HG02973 (cell line): ENCODE measurements around the gene KRTAP10-8.
"Not testable (repeated sequence)": the region's sequence is repeated elsewhere in the genome, so short reads cannot be mapped to it uniquely, and the experiment has no call there.

Source experiments
- ATAC-seq: cut with Tn5 transposase; IDR thresholded peaks from one replicate; pipeline ENCODE4 v1.9.1; 2021; ENCODE audit warnings: moderate library complexity; ENCODE audit not compliant: unreplicated experiment

Gene KRTAP10-8, protein sequence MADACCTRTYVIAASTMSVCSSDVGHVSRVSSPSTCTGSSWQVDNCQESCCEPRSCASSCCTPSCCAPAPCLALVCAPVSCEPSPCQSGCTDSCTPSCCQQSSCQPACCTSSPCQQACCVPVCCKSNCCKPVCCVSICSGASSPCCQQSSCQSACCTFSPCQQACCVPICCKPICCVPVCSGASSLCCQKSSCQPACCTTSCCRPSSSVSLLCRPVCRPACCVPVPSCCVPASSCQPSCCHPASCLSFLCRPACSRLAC

DNA sequence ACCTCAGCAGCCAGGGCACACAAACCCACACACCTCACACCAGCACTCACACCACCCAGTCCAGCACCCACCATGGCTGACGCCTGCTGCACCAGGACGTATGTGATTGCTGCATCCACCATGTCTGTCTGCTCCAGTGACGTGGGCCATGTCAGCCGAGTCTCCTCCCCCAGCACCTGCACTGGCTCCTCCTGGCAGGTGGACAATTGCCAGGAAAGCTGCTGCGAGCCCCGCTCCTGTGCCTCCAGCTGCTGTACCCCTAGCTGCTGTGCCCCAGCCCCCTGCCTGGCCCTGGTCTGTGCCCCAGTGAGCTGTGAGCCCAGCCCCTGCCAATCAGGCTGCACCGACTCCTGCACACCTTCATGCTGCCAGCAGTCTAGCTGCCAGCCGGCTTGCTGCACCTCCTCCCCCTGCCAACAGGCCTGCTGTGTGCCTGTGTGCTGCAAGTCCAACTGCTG lies at the start of gene KRTAP10-8:
Gene KRTAP10-8 (plus strand): TSS at position 51 of the 458 bp plus-strand sequence. CDS start 22 bp downstream, at position 73.
- ATAC-seq, result no peak

DNA sequence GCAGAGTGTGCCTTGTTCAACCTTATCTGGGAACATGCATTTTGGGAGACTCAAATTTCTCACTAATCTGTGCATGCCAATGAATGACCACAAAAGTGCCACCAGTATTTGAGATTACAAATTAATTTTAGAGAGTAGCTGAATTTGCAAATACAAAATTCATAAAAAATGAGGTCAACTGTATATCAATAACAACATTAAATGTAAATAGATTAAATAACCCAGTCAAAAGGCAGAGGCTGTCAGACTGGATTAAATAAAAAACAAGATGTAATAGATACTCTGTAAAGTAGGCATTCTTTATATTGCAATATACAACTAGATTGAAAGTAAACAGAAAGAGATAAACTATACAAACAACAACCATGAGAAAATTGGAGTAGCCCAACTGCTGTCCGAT lies 47.8 kb upstream of the KRTAP10-8 start:
- ATAC-seq, result no peak

DNA sequence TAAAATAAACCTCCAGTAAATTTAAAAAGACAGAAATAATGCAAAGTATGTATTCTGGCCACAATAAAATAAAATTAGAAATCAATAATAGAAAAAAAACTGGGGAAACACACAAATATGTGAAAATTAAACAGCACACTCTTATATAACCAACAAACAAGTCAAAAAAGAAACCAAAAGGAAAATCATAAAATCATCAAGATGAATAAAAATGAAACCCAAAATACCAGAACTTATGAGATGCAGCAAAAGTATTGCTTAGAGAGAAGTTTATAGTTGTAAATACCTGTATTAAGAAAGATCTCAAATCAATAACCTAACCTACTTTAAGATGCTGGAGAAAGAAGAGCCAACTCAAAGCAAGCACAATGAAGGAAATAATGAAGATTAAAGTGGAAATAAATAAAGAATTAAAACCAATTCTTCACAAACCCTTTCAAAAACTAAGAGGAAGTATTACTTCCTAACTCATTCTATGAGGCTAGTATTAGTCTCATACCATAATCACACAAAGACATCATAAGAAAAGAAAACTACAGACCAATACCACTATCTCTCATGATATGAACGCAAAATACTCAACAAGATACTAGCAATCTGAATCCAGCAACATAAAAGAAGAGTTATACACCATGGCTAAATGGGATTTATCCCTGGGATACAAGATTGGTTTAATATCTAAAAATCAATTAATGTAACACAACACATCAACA lies 46.8 kb upstream of the KRTAP10-8 start:
- ATAC-seq, result no peak

DNA sequence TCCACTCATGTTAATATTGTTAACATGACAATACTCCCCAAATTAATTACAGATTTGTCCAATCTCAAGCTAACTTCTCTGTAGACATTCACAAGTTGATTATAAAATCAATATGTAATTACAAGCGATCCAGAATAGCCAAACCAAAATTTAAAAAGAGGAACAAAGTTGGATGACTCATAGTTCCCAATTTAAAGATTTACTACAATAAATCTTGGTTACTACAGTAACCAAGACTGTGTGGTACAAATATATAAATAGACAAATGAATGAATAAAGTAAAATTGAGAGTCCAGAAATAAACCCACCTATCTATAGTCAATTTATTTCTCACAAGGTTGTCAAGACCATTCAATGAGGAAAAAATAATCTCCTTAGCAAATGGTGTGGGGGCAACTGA lies 45.5 kb upstream of the KRTAP10-8 start:
- ATAC-seq, result no peak

DNA sequence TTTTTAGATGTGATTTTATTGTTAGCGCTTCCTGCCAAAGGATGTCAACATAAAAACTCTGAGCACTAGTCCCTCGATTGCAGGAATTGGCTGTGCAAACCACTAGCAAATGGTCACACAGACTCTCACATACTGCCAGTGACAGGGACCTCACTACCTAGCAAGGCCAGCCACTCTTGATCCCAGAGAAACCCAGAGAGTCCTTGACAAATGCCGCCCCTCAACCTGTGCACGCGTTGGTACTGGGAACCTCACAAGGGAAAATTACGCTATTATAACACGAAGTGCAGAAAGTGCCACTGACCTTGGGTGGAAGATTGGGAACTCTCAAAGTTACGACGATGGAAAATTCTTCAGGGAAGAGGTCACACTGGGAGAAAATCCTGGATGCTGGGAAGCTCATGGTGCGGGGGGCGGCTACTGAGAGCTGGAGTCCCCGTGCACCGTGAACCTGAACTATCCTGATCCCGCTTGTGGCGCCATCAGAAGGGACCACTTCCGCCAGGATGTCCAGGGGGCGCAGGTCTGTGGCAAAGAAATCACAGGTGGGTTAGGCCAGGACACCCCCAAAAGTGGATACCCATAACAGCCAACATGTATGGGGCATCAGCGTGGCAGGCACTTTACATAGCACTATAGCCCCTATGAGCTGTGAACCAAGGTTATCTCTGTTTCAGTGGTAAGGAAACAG lies 44.3 kb upstream of the KRTAP10-8 start:
- ATAC-seq, result no peak

DNA sequence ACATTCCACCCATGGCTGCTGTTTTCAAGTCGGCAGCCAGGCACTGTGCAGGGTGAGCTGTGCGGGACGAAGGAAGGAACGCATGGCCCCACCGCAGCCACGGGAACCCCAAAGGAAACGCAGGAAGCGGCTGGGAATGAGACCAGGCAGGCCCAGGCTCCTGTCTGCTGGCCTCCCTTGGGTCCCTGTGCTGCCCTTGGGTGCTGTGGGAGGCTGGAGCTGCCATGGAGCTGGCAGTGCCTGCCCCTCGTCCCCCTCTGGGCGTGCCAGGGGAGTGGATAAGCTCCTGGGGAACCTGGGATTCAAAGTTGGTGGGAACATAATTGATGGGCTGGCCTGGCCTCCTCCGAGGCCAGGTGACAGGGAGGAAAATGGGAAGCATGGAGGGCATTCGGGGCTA lies 43.6 kb upstream of the KRTAP10-8 start:
- no peak for ATAC-seq

DNA sequence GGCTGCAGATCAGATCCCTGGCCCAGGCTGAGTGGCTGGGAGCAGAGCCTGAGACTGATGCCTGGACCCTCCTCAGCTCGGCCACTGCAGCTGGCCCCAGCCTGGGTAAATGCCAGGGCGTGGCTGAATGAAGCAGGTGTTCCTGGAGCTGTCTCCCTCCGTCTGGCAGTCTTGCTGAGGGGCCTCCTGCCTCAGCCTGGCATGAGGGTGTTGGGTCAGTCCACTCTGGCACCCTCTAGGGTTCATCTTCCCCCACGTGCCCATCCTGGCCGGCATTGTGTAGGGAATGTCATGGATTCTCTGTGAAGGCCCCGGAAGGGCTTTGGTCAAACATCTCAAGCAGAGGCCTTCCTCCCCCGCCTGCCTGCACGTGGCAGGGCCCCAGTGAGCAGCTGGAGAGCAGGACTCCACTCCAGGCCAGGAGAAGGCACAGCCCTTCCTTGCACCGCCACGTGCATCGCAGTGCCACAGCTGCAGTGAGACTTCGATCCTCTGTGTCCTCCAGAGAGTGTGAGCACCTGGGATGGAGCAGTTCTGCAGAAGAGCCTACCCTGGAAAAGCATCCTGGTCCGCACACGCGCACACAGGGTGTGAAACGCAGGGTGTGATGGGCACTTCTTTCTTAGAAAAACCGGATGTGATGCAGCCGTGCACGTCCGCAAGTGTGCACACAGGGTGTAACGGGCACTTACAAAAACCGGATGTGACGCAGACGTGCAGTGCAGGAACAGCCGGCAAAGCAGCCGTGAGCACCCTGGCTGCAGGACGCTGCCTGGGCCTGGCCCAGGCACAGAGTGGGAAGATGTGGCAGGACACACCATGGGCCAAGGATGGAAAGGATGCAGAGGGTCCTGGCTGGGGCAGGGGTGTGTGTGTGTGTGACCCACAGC lies 43.0 kb upstream of the KRTAP10-8 start:
- no peak for ATAC-seq

DNA sequence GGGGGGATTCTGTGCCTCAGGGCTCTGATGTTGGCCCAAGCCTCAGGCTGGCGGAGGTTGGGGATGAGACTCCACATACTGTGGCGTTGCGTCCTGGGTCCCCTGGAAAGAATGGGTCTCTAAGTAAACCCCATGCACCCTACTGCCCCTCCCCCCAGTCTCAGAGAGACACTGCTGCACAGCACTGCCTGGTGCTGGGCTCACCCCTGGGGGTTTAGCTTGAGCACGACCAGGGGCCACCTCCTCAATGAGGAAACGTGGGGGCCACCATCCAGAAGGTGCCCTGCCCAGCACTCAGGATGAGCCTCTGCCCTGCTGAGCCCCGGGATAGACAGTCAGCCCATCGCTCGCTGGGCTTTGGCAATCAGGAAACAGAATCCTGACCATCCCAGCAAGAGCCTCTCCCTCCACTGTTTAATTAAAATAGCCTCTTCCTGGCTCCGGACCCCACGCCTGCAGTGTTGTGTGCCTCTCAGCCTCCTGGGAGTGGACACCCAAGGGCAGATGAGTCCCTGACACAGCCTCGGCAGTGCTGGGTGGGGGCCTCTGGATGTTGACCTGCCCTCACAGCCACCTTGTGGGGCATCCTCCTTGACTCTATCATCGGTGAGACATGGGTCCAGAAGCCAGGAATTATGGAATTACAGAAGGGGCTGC lies 41.9 kb upstream of the KRTAP10-8 start:
- ATAC-seq, result no peak

DNA sequence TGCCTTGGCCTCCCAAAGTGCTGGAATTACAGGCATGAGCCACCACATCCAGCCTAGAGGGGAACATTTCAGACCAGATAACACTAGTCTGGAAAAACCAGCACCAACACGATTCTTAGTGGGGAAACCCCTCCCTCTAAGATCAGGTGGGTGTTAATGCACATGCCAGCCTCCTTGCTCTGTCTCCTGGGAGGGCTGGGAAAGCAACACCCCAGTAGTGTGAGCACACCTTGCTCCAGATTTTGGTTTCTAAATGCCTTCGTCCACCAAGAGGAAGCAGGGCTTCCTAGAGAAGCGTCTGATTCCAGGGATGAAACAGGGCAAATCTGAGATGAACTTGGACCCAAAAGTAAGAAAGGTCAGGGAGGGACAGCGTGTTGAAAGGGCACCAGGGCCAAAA lies 40.6 kb upstream of the KRTAP10-8 start:
- no peak for ATAC-seq

DNA sequence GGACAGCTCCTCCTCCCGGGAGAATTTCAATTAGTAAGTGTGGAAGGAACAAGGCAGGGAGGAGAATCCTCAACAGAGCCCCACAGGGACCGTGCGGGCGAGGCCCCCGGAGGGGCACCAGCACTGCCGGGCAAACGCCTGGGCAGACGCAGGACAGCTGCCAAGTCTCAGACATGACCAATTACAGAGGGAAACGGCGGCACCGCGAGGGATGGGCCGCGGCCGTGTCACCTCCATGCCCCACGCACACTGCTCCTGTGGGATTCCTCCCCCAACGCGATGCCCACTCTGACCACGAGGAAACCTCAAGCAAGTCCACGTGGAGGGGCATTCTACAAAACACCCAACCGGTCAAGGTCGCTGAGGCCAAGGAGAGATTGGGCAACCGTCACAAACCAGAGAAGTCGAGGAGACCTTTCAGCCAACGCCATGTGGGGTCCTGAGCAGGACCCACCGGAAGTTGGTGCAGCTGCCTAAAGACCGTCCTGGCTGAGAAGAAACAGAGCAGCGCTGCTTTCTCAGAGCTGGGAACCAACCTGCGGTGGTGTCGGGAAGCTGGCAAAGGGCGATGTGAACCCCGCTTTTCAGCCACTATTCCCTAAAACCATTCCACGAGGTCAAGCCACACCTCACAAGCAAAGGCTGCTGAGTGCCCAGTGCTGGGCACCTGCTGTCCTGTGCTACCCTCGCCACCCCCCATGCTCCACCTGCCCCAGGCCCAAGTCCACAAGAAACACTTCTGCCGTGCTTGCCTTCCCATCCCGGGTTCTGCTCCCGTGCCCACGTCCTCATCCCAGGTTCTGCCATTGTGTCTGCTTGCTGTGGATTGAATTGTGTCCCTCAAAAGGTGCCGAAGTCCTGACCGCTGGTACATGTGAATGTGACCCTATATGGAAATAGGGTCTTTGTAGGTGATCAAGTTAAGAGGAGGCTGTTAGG lies 39.8 kb upstream of the KRTAP10-8 start:
- ATAC-seq, result no peak

DNA sequence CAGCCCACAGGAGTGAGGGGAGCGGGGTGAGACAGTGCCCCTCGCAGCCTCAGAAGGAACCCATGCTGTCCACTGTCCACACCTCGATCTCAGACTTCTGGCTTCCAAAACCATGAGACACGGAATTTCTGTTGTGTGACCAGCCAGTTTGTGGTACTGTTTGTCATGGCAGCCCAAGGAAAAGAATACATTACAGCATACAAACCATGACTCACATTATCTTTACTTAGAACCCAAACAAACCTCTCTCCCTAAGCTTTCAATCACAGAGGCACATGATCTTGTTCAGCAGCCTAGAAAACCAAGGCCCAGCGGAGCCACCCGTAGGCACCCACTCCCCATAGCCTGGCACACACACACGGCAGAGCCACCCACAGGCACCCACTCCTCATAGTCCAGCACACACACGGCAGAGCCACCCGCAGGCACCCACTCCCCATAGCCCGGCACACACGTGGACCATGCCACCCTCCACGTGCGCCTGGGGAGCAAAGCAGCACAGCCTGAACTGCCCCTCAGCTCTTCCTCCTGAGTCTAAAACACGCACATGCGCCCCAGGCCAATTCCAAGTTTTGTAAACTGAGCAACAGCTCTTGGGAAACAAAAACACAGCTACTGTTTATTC lies 38.8 kb upstream of the KRTAP10-8 start:
- ATAC-seq, result no peak

DNA sequence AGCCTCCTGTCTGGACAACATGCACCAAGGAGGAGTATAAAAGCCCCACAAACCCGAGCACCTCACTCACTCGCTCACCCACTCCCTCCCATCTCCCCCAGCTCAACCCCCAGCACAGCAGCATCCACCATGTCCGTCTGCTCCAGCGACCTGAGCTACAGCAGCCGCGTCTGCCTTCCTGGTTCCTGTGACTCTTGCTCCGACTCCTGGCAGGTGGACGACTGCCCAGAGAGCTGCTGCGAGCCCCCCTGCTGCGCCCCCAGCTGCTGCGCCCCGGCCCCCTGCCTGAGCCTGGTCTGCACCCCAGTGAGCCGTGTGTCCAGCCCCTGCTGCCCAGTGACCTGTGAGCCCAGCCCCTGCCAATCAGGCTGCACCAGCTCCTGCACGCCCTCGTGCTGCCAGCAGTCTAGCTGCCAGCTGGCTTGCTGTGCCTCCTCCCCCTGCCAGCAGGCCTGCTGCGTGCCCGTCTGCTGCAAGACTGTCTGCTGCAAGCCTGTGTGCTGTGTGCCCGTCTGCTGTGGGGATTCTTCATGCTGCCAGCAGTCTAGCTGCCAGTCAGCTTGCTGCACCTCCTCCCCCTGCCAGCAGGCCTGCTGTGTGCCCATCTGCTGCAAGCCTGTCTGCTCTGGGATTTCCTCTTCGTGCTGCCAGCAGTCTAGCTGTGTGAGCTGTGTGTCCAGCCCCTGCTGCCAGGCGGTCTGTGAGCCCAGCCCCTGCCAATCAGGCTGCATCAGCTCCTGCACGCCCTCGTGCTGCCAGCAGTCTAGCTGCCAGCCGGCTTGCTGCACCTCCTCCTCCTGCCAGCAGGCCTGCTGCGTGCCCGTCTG lies 38.0 kb upstream of the KRTAP10-8 start, which contains the start of gene KRTAP10-4:
Gene KRTAP10-4 (plus strand): TSS at position 100 of the 827 bp plus-strand sequence. CDS start 30 bp downstream, at position 130.
- not testable (repeated sequence) for ATAC-seq

DNA sequence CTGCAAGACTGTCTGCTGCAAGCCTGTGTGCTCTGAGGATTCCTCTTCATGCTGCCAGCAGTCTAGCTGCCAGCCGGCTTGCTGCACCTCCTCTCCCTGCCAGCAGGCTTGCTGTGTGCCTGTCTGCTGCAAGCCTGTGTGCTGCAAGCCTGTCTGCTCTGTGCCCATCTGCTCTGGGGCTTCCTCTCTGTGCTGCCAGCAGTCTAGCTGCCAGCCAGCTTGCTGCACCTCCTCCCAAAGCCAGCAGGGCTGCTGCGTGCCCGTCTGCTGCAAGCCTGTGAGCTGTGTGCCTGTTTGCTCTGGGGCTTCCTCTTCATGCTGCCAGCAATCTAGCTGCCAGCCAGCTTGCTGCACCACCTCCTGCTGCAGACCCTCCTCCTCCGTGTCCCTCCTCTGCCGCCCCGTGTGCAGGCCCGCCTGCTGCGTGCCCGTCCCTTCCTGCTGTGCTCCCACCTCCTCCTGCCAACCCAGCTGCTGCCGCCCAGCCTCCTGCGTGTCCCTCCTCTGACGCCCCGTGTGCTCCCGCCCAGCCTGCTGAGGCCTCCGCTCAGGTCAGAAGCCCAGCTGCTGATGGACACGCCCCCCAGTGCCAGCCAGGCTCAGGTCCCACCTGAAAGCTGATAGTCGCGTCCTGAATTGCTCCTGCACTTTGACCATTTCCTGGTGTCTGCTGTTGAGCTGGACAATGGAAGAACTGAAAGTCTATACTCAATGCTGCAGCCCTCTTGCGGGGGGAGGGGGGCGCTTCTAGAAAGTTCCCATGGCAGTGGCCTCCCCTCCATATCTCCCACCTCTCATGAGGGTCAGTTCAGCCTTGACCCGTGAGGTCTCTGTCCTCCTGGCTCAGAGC lies 37.2 kb upstream of the KRTAP10-8 start:
- no peak for ATAC-seq

DNA sequence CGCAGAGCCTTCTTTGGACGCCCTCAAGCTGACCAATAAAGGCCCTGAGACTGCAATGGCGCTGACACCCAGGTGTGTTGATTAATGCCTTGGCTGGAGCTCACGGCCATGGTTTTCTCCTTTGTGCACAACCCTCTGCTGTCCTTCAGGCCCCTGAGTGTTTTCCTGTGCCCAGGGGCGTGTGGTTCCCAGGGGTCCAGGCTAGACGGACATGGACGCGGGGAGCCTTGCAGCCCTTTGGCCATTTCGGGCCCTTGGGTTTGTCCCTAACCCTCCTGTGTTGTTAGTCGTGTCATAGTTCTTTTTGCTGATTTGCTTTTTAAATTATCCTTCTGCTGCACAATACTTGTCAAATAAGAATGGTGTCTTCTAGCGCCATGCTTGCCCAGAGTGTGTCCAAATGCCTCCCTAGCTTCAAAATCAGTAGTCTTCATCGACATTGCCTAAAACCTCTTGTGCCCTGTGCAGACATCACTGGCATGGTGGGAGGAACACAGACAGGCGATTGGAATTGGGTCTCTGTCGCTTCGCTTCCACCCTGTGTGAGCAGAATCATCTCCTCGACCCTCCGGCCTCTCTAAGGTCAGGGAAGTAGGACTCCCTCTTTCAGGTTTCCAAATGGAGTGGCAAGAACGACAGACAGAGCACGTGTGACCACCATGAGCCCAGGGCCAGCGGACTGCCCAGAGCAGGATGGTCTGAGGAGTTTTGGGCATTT lies 36.4 kb upstream of the KRTAP10-8 start:
- no peak for ATAC-seq

DNA sequence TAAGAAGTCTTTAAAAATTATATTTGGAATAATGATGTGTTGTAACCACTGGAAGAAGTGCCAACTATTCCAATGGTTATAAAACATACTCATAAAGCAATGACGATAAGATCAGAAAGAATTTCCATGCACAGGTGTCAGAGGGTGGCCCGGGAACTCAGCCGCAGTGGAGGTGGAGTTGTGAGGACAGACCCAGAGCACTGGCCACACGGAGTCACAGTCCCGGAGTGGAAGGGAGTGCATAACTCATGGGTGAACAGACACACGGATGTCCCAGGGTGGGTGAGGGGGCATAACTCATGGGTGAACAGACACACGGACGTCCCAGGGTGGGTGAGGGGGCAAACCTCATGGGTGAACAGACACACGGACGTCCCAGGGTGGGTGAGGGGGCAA lies 35.9 kb upstream of the KRTAP10-8 start:
- no peak for ATAC-seq

DNA sequence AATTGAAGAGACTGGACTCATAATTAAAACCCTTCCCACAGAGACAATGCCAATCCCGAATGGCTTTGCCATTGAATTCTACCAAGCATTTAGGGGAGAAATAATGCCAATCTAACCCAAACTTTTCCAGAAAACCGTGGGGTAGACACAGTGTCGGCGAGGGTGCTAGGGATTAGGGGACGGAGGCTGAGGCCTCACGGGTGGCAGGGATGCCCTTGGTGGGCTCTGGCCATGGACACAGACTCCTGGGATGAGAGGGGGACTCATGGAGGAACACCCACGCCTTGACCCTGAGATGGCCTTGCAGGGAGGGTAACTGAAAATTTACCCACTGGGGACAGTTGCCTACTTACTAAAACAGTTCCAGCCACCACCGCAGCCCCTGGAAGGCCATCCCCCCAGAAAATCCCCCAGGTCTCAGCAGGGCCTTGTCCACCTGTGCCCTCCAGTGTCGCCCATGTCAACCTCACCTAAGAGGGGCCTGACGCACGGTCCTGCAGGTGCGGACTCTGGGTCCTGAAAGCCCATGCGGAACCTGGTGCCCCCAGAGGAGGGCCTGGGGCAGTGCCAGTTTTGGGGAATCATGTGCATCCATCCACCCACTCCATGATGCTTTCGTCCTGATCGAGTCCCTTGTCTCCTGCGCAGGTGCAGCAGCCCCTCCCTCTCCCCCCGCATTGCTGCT lies 33.4 kb upstream of the KRTAP10-8 start:
- no peak for ATAC-seq
